SH-SY5Y (cell line): ENCODE results near the gene GDF10.

Source experiments
- GATA2 ChIP-seq: IDR thresholded peaks from 2 replicates; pipeline ENCODE4 v1.6.1; 2011; ENCODE audit warnings: mild to moderate bottlenecking, low read depth, low read length
- GATA3 ChIP-seq: IDR thresholded peaks from 2 replicates; pipeline ENCODE4 v1.6.1; 2011; ENCODE audit warnings: low read depth, mild to moderate bottlenecking, low read length, moderate library complexity

The GDF10 gene

DNA sequence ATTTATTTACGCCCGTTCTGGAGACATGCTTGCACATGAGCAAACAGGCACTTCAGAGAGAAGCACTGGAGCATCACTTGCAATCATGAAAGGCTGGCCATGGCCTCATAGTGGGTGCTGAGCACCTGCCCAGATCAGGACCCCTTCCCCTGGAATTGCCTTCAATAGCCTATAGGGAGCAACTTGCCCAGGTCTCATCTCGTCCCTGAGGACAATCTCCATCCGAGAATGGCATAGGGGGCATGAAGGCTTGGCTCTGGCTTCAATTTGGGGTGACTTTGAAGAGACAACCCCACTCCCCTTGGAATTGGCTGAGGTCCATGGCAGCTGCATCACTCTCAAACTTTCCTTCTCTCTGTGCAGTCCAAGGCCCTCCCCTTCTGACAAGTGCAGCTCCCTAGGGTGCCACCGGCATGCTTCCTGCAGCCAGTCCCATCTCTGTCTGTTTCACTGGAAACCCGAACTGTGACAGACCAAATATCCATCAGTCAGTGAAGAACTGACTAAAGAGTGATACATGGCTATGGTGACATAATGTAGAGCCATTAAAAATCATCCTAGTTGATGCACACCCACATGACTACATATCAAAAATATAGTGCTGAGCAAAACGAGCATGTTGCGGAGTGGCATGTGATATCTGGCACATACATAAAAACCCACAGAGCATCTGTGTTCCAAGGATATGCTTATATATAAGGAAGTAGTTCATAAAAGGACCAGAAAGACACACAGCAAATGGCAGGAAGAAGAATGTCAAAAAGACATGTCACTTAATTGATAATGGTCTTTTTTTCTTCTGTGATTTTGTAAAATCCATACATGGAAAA is 34.7 kb downstream of the GDF10 start:
- TF ChIP-seq GATA3 (no peak), GATA2 (no peak)

GRCh38 chr10:47335906-47336305 is 35.9 kb downstream of the GDF10 start:
- no peak for TF ChIP-seq GATA2
- TF ChIP-seq GATA3, result no peak

GRCh38 chr10:47336387-47337134 is 36.6 kb downstream of the GDF10 start:
- TF ChIP-seq GATA2, result no peak

- no peak for TF ChIP-seq GATA3
- TF ChIP-seq GATA2, result no peak
These were observed 37.3 kb downstream of the GDF10 start for GRCh38 chr10:47337310-47337709.

DNA sequence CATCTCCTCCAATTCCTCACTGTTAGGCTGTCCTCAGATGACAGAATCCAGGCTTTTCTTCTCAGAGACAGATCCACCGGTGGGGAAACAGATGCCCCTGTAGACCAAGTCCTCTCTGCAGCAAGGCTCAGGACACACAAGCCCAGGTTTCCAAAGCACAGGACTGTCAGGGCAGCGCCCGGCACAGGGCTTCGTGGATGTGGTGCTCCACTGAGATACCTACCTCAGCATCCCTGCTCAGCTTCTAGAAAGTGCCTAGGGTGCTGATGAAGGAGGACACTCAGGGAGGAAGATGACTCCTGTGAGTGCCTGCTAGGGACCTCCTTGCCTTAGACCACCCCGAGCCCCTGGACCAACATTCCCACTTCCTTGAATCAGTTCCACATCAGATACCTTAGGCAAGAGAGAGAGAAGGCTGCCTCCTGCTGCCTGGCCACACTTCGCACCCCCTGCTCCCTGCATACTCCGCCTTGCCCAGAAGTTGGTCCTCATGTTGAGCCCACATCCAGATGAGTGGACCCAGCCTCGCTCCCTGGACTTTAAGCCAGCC is 39.3 kb downstream of the GDF10 start:
- TF ChIP-seq GATA2 (no peak), GATA3 (no peak)

DNA sequence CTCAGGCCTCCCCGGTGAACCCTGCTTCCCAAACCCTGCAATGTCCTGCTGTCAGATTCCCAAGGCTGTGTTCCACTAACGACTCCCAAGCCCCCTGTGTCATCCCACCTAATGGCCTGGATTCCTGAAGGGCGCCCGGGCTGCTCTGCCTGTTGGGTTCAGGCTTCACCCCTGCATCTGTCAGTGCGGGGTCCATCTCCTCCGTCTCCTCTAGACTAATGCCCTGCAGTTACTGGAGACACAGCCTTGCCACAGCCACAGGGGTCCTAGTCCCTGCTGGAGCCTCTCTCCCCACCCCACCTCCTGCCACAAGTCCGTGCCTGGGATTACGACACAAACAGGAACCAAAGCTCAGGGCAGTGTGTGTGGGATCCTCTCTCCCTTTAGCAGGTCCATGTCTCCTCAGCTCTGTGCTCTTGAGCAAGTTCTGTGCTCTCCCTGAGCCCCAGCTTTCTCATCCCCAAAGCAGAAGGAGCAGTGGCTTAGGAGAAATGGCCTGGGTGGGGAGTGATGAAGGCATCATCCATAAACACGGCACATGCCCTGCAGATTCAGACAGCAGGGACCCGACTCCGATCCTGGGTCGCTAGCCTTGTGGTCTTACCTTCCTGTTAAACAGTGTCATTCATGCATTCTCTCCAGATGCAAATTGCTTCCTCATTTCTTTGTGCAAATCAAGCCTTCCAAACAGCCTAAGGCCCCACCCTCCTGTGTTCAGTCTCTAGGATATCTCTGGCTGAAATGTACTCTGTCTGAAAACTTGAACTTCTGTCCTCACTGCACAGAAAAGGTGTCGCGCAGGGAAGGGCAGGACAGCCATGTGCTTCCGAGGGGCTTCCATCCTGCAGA is 40.0 kb downstream of the GDF10 start:
- TF ChIP-seq GATA3 (no peak), GATA2 (no peak)

- no peak for TF ChIP-seq GATA2
- TF ChIP-seq GATA3, result no peak
These were observed 40.7 kb downstream of the GDF10 start for GRCh38 chr10:47340608-47341170.

DNA sequence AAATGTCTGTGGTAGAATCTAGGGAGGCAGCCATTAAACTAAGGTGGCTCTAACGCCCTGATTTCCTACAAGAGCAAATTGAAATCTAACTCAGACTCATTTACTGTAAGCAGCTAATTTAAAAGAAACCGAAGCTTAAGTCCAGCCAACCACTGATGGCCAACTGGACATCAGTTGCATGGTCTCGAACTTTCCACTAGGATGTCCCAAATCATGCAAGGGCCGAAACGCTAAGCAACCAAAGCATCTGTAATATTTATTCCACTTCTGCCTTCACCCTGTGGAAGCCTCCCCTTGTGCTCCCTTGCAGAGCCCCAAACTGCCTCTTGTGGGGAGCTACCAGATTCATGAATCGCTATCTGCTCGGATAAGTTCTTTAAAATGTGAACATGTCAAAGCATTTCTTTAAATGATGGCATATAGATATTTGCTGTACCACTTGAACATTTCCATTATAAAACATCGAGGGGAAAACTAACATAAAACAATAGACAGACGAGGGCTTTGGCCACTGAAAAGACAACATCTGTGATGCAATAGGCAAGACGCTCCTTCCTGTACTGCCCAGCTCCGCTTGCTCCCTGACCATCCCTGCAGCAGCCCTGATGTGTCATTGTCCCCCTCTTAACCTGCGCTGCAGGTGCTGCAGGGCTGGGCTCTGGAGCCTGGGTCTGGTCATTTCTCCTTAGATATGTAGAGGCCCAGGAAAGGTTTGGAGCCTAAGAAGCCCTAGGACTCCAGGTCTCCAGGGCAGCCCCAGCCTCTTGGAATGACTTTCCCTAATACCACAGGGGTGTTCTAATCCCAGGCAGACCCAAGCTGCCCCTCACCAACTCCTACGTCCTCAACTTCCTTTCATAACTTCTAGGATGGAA is 45.2 kb downstream of the GDF10 start:
- TF ChIP-seq GATA3 (no peak), GATA2 (no peak)

GRCh38 chr10:47346581-47347302 is 46.7 kb downstream of the GDF10 start:
- TF ChIP-seq GATA2, result no peak
- no peak for TF ChIP-seq GATA3

- TF ChIP-seq GATA3 (no peak), GATA2 (no peak)
These were observed 47.3 kb downstream of the GDF10 start for GRCh38 chr10:47347303-47347675.

DNA sequence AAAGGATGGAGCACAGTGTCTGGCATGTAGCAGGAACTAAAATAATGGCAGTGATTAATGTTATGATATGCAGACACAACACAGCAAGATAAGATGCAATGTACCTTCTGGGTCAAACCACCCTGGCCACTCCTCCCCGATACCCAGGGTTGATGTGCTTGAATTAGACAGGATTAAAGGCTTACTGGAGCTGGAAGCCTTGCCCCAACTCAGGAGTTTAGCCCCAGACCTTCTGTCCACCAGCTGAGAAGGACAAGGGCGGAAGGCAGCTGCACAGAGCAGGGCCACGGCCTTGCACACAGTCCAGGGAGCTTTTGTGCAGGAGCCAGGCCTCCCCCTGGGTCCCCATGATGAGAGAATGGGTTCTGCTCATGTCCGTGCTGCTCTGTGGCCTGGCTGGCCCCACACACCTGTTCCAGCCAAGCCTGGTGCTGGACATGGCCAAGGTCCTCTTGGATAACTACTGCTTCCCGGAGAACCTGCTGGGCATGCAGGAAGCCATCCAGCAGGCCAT is 48.2 kb downstream of the GDF10 start, which contains the start of gene RBP3:
Gene RBP3 (plus strand): TSS at position 226 of the 514 bp plus-strand sequence. CDS start 122 bp downstream, at position 348.
- TF ChIP-seq GATA2, result peak; percentile 56
- TF ChIP-seq GATA3, result no peak
